Activated T-cell treated with anti-CD3 and anti-CD28 coated beads for 48 hours (primary cell): ENCODE data around the gene AHRR.
"Not testable (repeated sequence)": the region's sequence is repeated elsewhere in the genome, so short reads cannot be mapped to it uniquely, and the experiment has no call there.

ENCODE experiments used
- DNase-seq: peaks from one replicate; pipeline ENCODE4 v3.0.0-alpha.2; 2020; ENCODE audit warnings: low read depth

Gene AHRR

GRCh38 chr5:396531-396961 is 75.0 kb downstream of the AHRR start:
- no peak for DNase-seq

- DNase-seq, result not testable (repeated sequence)
Observed at GRCh38 chr5:398141-398474, 76.6 kb downstream of the AHRR start.

- DNase-seq, result no peak
Observed at GRCh38 chr5:398475-399295, 77.2 kb downstream of the AHRR start.

- peak; percentile 61 for DNase-seq
Observed at GRCh38 chr5:399296-400281, 78.1 kb downstream of the AHRR start.

DNA sequence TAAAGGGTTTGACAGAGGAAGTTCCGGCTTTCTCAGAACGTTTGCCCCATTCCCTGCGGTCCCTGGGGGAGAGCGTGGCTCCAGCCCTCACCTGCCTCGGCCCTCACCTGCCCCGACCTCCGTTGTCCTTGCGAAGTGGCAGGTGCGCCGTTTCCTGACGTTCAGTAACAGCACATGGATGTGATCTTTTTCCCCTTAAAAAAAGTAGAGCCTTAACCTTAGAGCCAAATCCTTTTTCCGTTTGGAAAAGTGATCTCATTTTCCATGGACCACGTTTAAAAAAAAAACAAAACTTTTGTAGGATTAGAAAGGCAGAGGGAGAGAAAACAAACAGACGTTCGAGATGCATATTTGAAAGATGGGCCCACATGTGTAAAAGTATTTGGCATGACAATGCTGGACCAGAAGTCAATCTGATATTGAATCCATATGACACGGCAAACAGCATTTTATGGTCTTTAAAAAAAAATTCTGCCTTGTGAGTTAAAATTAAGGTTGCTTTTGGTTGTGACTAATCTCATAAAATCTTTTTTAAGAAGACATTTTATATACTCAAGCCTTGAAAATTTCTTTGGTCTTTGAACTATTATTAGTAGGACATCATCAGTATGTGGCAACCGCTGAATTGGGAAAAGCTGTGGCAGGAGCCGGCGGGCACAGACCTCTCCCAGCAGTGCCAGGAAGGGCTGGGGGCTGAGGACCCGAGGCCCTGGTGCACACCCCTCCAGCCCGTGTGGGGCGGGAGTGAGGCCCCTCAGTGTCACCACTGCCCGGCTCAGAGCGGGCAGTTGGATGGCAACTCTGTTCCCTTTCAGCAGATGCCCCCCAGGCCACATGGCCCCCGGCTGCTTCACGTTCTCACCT is 79.0 kb downstream of the AHRR start:
- no peak for DNase-seq

GRCh38 chr5:401146-402034 is 79.9 kb downstream of the AHRR start:
- no peak for DNase-seq

DNA sequence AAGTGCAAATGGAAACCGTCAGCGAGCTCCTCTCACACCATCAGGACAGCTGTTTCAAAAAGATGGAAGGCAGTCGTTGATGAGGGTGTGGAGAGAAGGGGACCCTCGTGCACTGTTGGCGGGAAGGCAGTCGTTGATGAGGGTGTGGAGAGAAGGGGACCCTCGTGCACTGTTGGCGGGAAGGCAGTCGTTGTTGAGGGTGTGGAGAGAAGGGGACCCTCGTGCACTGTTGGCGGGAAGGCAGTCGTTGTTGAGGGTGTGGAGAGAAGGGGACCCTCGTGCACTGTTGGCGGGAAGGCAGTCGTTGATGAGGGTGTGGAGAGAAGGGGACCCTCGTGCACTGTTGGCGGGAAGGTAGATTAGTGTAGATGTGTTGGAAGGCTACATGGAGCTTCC is 80.7 kb downstream of the AHRR start:
- not testable (repeated sequence) for DNase-seq

- DNase-seq, result no peak
Observed at GRCh38 chr5:402615-403359, 81.3 kb downstream of the AHRR start.

DNA sequence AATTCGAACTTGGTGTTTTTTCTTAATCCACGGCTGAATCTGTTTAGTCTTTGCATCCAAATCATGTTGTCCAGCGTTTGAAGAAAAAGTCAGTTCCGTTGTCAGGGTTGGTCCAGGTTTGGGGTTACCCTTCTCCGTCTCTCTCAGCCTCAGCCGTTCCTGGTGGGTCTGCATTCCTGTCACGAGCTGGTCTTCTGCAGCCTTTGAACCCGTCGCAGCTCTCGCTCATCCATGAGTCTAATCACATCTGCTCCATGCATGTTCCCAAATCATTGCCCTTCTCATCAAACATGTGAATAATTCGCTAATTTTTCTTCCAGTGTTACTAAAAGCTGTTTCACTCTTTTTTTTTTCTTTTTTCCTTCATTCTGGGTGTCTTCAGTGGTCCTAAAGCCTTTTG is 82.5 kb downstream of the AHRR start:
- no peak for DNase-seq

DNA sequence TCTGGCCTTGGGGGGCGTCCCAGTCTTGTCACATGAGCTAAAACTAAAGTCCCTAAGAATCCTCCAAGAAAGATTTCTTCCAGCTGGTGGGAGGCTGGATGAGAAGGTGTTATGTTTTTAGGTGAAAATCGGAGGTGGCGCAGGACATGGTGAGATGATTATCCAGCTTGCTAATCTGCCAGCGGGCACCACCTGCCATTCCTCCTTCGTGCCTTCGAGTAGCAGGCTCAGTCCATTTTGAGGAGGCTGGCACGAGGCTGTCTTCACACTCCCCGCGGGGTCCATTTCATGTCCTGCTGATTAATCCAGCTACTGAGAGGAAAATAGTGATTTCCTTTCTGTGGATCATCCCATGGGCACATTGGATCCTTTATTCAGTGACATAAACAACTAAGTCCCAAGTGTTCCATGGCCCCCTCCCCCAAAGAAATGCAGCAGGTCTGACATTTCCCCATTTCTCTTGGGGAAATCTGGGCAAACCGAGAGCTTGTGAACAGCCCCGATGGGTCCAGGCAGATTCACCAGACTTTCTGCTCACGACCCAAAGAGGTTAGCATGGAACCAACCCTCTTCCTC is 83.2 kb downstream of the AHRR start:
- DNase-seq, result no peak

- DNase-seq, result no peak
Observed at GRCh38 chr5:405421-405820, 83.9 kb downstream of the AHRR start.

DNA sequence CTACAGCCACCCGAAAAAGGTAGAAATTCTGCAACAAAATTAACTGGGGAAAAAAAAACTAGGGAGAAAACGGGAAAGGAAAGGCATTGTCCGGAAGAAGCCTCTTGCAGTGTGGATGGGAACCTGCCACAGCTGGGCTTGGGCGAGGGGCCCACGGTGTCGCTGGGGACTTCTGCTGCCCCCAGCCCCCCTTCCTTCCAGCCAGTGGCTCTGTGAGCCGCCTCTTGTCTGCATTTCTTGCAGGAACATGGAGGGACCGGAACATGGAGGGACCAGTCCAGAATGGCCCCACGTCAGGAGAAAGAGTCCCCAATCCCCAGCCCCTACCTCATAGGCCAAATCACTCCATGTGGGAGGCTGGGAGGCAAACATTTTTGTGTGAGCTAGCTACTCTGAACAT is 84.5 kb downstream of the AHRR start:
- DNase-seq, result no peak

DNA sequence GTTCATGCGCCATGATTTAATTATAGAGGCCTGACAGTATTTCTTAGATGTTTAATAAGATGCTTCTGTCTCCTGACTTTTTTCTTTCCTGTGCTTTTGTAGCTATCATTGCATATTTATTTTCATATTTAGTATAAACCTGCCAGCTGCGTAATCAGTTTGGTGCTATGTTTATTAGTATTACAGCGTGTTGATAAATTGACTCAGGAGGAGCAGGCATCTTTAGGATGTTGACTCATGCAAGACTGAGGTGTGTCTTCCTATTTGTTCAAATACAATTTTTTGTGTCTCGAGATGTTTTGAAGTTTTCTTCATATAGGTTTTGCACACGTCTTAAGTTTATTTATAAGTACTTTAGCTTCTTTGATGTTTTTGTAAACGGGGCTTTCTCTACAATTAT is 85.5 kb downstream of the AHRR start:
- DNase-seq, result no peak

DNA sequence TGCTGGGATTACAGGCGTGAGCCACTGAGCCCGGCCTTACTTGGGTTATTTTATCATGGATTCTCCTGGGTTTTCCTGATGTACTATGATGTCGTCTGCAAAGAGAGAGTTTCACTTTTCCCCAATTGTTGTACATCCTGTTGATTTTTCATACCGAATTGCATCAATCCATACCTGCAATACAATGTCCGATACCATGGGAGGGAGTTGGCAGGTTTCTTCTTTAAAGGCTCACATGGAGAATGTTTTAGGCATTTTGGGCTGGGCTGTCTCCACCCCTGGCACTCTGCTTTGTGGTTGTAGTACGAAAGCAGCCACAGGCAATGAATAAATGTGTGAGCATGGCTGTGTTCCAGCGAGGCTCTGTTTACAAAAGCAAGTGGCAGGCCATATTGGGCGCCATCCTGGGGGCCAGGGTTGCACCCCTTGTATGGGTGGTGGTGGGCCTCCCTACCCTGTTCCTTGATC is 86.3 kb downstream of the AHRR start:
- no peak for DNase-seq

GRCh38 chr5:410911-411517 is 89.5 kb downstream of the AHRR start:
- no peak for DNase-seq

- peak; percentile 48 for DNase-seq
Observed at GRCh38 chr5:411728-412127, 90.2 kb downstream of the AHRR start.

DNA sequence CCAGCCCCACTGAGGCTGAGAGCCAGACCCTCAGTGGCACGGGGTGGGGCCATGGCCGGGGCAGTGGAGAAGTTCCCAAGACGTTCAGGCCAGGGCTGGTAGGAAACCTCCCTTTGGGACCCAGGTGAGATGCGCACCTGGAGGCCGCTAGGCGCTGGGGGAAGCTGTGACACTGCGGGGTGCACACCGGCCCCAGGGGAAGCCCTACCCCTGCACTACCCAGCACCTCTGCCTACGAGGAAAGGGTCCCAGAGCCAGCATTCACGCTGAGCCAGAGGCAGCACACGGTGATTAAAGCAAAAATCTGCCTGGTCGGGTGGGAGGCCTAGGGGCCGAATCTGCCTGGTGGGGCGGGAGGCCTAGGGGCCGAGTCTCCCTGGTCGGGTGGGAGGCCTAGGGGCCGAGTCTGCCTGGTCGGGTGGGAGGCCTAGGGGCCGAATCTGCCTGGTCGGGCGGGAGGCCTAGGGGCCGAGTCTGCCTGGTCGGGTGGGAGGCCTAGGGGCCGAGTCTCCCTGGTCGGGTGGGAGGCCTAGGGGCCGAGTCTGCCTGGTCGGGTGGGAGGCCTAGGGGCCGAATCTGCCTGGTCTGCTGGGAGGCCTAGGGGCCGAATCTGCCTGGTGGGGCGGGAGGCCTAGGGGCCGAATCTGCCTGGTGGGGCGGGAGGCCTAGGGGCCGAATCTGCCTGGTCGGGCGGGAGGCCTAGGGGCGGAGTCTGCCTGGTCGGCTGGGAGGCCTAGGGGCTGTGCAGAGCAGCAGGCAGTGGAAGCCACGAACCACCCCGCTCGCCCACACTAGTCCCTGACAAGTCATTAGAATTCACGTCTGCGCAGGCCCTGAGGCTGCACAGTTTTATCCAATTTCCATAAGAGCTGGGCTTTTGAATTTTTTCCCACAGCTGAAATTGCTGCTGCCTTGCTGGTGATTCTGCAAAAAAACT is 93.7 kb downstream of the AHRR start:
- DNase-seq, result not testable (repeated sequence)

DNA sequence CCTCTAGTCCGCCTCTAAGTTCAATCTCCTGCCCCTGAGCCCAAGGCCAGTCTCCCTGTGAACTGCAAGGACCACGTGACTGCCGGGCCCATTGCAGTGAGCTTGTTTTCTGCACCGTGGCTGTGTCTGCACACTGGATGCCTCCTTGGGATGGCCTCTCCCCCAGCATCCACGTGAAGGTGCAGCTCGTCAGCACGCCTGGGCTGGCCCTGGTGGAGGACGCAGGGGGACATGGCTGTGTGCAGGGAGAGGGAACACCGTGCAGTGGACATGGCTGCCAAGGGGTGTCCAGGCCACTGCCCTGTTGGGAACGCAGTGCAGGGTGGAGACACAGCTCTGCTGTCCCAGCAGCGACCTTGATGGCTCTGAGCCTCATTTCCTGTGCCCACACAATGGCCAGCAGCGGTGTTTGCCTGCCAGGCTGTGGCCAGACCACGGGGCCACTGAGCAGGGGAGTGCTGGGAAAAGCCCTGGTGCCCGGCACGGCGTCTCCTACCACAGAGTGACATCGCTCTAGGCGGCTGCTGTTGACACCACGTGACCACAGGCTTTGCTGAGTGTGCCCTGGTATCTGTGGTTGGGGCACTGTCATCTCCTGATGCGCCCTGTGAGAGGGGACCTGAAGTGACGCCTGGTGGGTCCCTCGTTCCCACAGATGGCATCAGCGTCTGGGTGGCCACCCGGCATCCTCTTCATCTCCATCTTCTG is 94.6 kb downstream of the AHRR start:
- no peak for DNase-seq
